Activated CD4-positive, alpha-beta memory T cell treated with anti-CD3 and anti-CD28 coated beads for 36 hours (primary cell): ENCODE measurements around the gene SLIT1. TPM values are rescaled to one million over a fixed set of nuclear protein-coding genes. Genes with fewer than 3 reads are reported as not detected.

Experiments used
- CTCF ChIA-PET: fragments of 350-600 bp; sonication (Branson Sonifier 250); formaldehyde crosslinking; loops from one replicate; lab custom pipeline; 2021; ENCODE audit warnings: antibody characterized with exemption, inconsistent platforms; lab: Charles Lee
- POLR2A ChIA-PET: fragments of 350-600 bp; sonication (Branson Sonifier 250); formaldehyde crosslinking; loops from one replicate; lab custom pipeline; 2021; ENCODE audit warnings: antibody characterized with exemption; lab: Charles Lee
- DNase-seq: peaks from one replicate; pipeline ENCODE4 v3.0.0-alpha.2; 2020
- H3K27ac Mint-ChIP-seq: one replicate; pipeline ENCODE4 v1.8.0; 2021; ENCODE audit warnings: mixed read lengths
- H3K27me3 Mint-ChIP-seq: one replicate; pipeline ENCODE4 v1.8.0; 2021; ENCODE audit warnings: mixed read lengths
- H3K36me3 Mint-ChIP-seq: one replicate; pipeline ENCODE4 v1.8.0; 2021; ENCODE audit warnings: mixed read lengths
- H3K4me1 Mint-ChIP-seq: one replicate; pipeline ENCODE4 v1.8.0; 2021; ENCODE audit warnings: low read depth, mixed read lengths
- H3K4me3 Mint-ChIP-seq: one replicate; pipeline ENCODE4 v1.8.0; 2021; ENCODE audit warnings: mild to moderate bottlenecking, mixed read lengths
- H3K9me3 Mint-ChIP-seq: one replicate; pipeline ENCODE4 v1.8.0; 2021; ENCODE audit warnings: mixed read lengths
- intact Hi-C: fragments of 100-400 bp; cut with micrococcal nuclease; formaldehyde crosslinking; loops from one replicate; pipeline ENCODE4 v1.15.1; 2023
- total RNA-seq, 2 experiments: library from RNA; stranded (reverse); gene quantifications; one replicate each; pipeline ENCODE4 v1.2.3, GENCODE V29; 2021

The SLIT1 gene
- total RNA-seq, 2 experiments from 2014 or later, result 0.63 to 0.71 TPM

DNA sequence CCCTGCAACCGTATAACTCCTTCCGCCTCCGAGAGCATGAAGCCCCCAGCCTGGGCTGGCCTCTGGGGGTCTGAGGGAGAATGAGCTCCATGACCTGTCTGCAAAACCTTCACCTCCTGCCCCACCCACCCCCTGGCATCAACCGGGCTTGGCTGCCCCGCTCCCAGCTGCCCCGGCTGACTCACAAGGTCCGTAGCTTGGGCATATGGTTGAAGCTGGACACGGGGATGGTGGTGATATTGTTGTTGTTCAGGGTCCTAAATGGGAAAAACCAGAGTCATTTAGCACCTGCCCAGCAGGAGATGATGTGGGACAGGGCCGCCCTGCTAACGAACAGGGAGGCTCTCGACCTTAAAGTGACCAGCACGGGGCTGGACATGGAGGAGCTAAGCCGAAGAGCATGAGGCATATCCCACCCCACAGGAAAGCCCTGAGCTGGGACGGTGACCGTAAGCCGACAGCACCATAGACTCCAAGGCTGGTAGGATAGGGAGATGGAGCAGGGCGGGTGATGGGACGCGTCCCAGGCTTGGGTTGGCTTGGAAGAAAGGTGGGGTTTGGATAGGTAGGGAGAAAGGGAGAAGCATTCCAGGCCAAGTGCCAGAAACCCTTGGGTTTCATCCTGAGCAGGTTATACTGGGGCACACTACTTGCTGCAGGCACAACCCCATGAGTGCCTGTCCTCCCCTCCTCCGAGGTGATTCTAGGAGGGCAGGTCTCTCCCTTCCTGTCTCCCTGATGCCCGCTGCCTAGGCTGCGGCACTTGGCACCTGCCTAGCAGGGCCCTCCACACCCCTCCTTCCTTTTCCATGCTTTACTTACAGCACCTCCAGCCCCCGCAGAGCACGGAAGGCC, 121.5 kb downstream of the SLIT1 start:
- H3K9me3 Mint-ChIP-seq, result no peaks in the 10 kb centered on the region
- intact Hi-C loops, result no loop called here
- no peaks in the 10 kb centered on the region for H3K36me3 Mint-ChIP-seq
- no peak overlapping the region for H3K27ac Mint-ChIP-seq
- no peak for DNase-seq
- peaks cover 2% of the 10 kb centered on the region for H3K27me3 Mint-ChIP-seq
- ChIA-PET CTCF (interaction anchor here (1.1 to 3.0 kb wide), 3 partner anchors 9 to 146 kb away, joined by 3 to 8 read pairs (median 8); no protein-coding TSS in a partner anchor), POLR2A (no interaction called here)
- H3K4me1 Mint-ChIP-seq, result peaks cover under 1% of the 10 kb centered on the region
- no peak overlapping the region for H3K4me3 Mint-ChIP-seq

DNA sequence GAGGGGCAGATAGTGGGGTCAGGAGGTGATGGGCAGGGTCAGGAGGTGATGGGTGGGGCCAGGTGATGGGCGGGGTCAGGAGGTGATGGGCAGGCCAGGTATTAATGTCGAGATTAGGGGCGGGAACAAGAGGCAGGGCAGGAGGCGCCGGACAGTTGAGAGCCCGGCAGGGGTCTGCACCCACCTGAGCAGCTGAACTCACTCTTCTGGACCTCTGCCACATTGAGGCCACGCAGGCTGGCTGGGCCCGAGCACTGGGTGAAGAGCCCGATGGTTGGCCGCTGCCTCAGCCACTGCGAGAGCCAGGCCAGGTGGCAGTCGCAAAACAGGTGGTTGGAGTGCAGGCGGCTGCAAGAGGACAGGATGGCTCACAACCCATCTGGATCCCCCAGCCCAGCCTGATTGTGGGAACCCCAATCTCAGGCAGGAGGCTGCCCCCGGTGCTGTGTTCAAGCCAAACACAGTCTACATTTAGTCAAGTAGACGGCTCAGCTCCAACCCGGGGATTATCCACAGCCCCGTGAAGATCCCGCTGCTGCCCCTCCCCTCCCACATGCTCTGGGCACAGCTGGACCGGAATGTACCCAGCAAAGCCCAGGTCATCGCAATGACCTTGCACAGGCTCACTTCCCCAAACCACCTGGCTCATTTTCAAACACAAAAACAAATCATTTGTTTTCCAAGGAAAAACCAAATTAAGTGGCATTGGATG, 122.3 kb downstream of the SLIT1 start:
- H3K4me1 Mint-ChIP-seq, result no peaks in the 10 kb centered on the region
- H3K27ac Mint-ChIP-seq, result no peak overlapping the region
- ChIA-PET CTCF (interaction anchor here (1.1 to 3.0 kb wide), 2 partner anchors 10 to 26 kb away, joined by 3 to 8 read pairs; no protein-coding TSS in a partner anchor), POLR2A (no interaction called here)
- no peak overlapping the region for H3K4me3 Mint-ChIP-seq
- DNase-seq, result no peak
- no peaks in the 10 kb centered on the region for H3K9me3 Mint-ChIP-seq
- intact Hi-C loops, result no loop called here
- no peaks in the 10 kb centered on the region for H3K36me3 Mint-ChIP-seq
- H3K27me3 Mint-ChIP-seq, result peaks cover 2% of the 10 kb centered on the region

DNA sequence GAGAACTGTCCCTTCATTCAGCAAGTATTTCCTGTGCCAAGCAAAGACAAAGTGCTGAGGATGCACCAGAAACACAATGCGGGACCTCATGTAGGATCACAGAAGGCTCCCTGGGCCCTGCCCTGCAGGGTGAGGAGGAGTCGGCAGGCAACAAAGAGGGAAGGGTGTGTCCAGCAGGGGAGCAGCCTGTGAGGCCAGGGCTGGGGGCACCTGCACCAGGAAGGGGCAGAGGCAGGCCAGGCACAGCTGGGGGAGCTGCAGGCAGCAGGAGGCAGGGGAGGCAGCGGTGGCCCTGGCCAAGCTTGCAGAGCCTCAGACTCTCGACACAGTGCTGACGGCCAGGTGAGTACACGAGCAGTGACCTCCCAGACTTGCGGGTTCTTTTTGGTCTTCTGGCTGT, 123.3 kb downstream of the SLIT1 start:
- Mint-ChIP-seq H3K27ac (no peak overlapping the region), H3K9me3 (no peaks in the 10 kb centered on the region), H3K4me3 (no peak overlapping the region), H3K36me3 (no peaks in the 10 kb centered on the region), H3K27me3 (no peaks in the 10 kb centered on the region), H3K4me1 (no peaks in the 10 kb centered on the region)
- no peak for DNase-seq
- CTCF ChIA-PET, result no interaction called here
- intact Hi-C loops, result no loop called here
- POLR2A ChIA-PET, result no interaction called here

DNA sequence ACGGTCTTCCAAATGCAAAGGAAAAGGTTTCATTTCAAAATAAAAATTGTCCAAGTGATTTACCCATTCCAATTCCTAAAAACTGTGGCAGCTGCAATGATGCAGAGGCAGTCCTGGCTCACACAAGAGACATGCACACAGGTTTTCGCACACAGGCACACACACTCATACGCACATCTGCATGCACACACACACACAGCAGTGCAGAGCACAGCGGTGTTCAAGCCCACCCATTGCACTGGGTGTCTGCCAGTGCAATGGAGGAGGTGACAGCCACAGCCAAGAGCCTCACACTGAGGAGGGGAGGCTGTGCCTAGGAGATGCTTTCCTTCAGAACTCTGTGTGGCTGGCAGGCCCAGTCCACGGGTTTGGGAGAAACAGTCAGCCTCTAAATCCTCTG, 123.7 kb downstream of the SLIT1 start:
- ChIA-PET CTCF (interaction anchor here (0.8 kb wide), 1 partner anchor 10 kb away, joined by 4 read pairs; no protein-coding TSS in a partner anchor), POLR2A (no interaction called here)
- no peak overlapping the region for H3K4me3 Mint-ChIP-seq
- H3K9me3 Mint-ChIP-seq, result no peaks in the 10 kb centered on the region
- intact Hi-C loops, result no loop called here
- H3K27me3 Mint-ChIP-seq, result no peaks in the 10 kb centered on the region
- DNase-seq, result no peak
- H3K27ac Mint-ChIP-seq, result no peak overlapping the region
- H3K4me1 Mint-ChIP-seq, result no peaks in the 10 kb centered on the region
- H3K36me3 Mint-ChIP-seq, result no peaks in the 10 kb centered on the region

DNA sequence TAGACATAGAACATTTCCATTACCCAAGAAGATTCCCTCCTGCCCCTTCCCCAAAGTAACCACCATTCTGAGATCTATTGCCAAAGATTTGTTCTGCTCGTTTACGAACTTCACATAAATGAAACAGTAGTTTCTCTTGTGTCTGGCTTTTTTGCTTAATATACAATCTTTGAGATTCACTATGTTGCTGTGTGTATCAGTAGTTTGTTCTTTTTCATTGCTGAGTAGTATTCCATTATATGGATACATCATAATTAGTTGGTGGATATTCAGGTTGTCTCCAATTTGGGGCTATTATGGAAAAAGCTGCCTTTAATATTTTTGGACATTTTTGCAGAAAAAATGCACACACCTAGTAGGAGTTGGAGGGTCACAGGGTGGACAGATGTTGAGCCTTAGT, 124.3 kb downstream of the SLIT1 start:
- Mint-ChIP-seq H3K27ac (no peak overlapping the region), H3K4me3 (no peak overlapping the region), H3K4me1 (no peaks in the 10 kb centered on the region), H3K9me3 (no peaks in the 10 kb centered on the region), H3K27me3 (no peaks in the 10 kb centered on the region), H3K36me3 (no peaks in the 10 kb centered on the region)
- POLR2A ChIA-PET, result no interaction called here
- CTCF ChIA-PET, result interaction anchor here (0.8 to 2.1 kb wide), 4 partner anchors 11 to 149 kb away, joined by 4 to 9 read pairs (median 6); no protein-coding TSS in a partner anchor
- intact Hi-C loops, result no loop called here
- DNase-seq, result no peak

DNA sequence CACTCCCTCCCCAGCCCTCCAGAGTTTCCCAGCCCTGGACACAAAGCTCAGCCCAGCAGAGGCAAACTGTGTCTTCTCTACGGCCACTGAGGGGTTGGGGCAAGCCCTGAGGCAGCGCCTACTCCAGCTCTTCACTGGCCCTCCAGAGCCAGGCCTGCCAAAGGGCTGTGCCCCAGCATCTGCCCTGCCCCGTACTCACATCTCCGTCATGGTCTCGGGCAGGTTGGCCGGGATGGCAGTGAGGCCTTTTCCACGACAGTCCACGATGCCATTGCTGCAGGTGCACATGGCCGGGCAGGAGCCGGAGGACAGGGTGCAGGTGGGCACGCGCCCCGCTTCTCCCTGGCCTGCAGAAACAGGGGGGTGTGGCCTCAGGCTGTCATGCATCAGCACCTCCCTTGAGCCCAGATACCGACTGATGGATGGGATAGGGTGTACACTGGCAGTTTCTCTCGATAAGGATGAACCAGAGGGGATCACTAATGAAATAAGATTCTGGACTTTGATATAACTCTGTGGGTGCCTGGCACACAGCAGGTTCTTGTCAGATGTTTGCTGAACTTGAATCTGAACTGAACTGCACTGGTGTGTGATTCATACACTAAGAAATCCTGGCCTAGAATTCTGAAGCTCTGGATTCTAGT, 125.2 kb downstream of the SLIT1 start:
- DNase-seq, result no peak
- POLR2A ChIA-PET, result no interaction called here
- H3K27me3 Mint-ChIP-seq, result no peaks in the 10 kb centered on the region
- no peaks in the 10 kb centered on the region for H3K4me1 Mint-ChIP-seq
- H3K4me3 Mint-ChIP-seq, result no peak overlapping the region
- CTCF ChIA-PET, result interaction anchor here (1.4 to 2.1 kb wide), 3 partner anchors 21 to 150 kb away, joined by 5 to 9 read pairs (median 6); no protein-coding TSS in a partner anchor
- no peak overlapping the region for H3K27ac Mint-ChIP-seq
- H3K36me3 Mint-ChIP-seq, result no peaks in the 10 kb centered on the region
- H3K9me3 Mint-ChIP-seq, result no peaks in the 10 kb centered on the region
- intact Hi-C loops, result no loop called here

DNA sequence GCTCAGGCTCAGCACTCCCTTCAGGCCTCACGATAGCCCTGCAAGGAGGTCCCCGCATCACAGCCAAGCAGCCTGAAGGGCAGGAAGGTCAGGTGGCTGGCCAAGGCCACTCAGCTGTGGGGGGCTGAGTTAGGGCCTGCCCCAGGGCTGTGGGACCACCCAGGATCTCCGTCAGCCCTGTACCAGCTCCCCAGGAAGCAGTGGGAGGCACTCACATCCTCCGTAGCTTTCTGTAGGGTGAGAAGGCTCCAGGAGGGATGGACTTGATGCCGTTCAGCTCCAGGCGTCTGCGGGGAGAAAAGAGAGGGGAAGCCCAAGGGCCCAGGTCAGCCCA, 125.9 kb downstream of the SLIT1 start:
- ChIA-PET CTCF (interaction anchor here (1.8 to 2.1 kb wide), 2 partner anchors 22 to 151 kb away, joined by 6 to 9 read pairs; no protein-coding TSS in a partner anchor), POLR2A (no interaction called here)
- Mint-ChIP-seq H3K36me3 (no peaks in the 10 kb centered on the region), H3K27ac (no peak overlapping the region), H3K9me3 (no peaks in the 10 kb centered on the region), H3K27me3 (no peaks in the 10 kb centered on the region), H3K4me3 (no peak overlapping the region), H3K4me1 (no peaks in the 10 kb centered on the region)
- intact Hi-C loops, result no loop called here
- DNase-seq, result no peak

DNA sequence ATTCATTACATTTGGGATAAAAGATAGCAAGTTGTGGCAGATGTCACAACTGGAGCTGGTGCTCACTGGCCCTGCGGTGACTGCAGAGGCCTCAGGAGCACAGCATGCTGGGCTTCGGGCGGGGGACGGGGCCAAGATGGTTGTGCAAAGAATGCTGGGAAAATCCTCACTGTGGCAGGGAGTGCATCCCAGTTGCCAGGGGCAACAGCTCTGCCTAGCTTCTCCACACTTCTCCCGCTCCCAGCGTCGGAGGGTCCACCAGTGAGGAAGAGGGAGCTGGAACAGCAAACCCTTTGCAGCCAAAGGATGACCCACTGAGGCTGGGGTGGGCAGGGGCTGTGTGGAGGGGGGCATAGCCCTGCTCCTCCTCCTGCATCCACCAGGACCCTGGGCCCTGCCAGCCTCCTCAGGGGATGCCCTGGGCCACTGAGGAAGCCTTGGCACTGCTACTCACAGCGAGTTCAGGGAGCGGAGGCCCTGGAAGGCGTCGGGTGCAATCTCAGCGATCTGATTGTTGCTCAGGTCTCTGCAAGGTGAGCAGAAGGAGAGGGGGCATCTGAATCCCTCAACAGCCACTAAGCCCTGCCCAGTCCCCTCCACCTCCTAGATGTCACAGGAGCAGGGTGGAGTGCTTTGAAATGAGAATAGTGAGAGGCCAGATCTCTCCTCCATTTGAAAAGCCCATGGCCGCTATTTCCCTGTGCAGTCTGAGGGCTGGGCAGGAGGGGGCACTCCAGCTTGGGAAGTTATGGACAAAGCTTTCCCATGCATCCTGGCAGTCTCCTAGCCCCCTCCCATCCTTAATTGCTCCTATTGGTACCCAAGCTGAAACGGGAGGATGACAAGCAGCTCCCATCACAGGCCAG, 126.5 kb downstream of the SLIT1 start:
- ChIA-PET CTCF (interaction anchor here (2.1 kb wide), 1 partner anchor 22 kb away, joined by 9 read pairs; no protein-coding TSS in a partner anchor), POLR2A (no interaction called here)
- Mint-ChIP-seq H3K9me3 (no peaks in the 10 kb centered on the region), H3K27ac (no peak overlapping the region), H3K4me3 (no peak overlapping the region), H3K36me3 (no peaks in the 10 kb centered on the region), H3K27me3 (no peaks in the 10 kb centered on the region), H3K4me1 (no peaks in the 10 kb centered on the region)
- intact Hi-C loops, result no loop called here
- DNase-seq, result no peak

DNA sequence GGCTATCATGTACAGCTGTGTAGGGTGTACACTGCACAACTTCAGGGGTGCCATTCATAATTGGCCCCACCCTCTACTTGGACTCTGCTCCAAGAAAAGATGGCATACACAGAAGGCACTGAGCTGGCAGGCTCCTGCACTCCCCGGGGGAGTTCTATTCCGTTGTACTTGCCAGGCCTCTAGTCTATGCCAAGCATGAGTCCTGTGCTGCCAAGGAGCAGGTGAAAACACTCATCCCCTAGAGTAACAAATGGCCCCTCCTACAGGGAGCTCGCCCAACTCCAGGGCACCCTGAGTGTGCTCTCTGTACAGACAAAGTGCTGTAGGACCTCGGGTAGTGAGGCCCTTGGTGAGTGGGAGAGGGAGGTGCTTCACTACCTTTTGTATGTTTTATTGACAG, 127.2 kb downstream of the SLIT1 start:
- Mint-ChIP-seq H3K27me3 (no peaks in the 10 kb centered on the region), H3K9me3 (no peaks in the 10 kb centered on the region), H3K4me1 (no peaks in the 10 kb centered on the region), H3K36me3 (no peaks in the 10 kb centered on the region), H3K4me3 (no peak overlapping the region), H3K27ac (no peak overlapping the region)
- ChIA-PET POLR2A (no interaction called here), CTCF (no interaction called here)
- intact Hi-C loops, result no loop called here
- DNase-seq, result no peak

DNA sequence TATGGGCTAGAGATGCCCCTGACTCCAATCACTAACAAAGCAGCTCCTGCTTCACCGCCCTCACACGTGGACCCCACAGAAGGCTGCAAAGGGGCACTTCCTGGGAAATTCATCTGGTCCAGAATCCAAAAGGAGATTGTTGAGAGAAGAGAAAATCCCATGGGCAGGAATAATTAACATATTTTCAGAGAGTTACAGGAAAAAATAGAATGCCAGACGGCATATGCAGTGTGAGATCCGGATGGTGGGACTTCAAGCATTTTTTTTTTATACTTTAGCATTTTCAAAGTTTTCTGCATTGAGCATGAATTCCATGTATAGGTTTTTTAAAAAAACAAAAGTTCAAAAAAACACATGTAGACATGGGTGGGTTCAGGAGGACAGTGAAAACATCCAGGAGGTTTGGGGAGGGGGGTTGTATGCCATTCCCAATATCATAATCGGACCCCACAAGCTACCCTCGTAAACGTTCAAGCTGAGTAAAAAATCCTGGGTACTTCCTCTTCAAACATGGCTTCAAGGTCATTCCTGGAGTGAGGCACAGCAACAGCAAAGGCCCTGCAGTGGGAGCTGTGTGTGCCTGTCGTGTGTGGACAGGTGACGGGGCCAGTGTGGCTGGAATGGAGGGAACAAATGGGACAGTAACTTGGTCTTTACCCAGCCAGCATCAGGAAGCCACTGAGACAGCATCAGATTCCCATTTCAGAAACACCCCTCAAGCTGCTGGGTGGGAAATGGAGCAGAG, 128.1 kb downstream of the SLIT1 start:
- no peak overlapping the region for H3K27ac Mint-ChIP-seq
- intact Hi-C loops, result no loop called here
- peaks cover 2% of the 10 kb centered on the region for H3K27me3 Mint-ChIP-seq
- no peaks in the 10 kb centered on the region for H3K9me3 Mint-ChIP-seq
- no peaks in the 10 kb centered on the region for H3K36me3 Mint-ChIP-seq
- no peaks in the 10 kb centered on the region for H3K4me1 Mint-ChIP-seq
- H3K4me3 Mint-ChIP-seq, result no peak overlapping the region
- ChIA-PET POLR2A (no interaction called here), CTCF (interaction anchor here (1.0 to 1.8 kb wide), 5 partner anchors 14 to 152 kb away, joined by 3 to 7 read pairs (median 4); no protein-coding TSS in a partner anchor)
- DNase-seq, result no peak
